Measurements from ENCODE around the gene LENEP. TPM values are rescaled to one million over a fixed set of nuclear protein-coding genes. Genes with fewer than 3 reads are reported as not detected.

Gene LENEP
- polyA plus RNA-seq, 1 experiment, result not detected

- DNase-seq (ENCODE audit: low read depth), result peak; percentile 85
- TF ChIP-seq, protein P1, sequence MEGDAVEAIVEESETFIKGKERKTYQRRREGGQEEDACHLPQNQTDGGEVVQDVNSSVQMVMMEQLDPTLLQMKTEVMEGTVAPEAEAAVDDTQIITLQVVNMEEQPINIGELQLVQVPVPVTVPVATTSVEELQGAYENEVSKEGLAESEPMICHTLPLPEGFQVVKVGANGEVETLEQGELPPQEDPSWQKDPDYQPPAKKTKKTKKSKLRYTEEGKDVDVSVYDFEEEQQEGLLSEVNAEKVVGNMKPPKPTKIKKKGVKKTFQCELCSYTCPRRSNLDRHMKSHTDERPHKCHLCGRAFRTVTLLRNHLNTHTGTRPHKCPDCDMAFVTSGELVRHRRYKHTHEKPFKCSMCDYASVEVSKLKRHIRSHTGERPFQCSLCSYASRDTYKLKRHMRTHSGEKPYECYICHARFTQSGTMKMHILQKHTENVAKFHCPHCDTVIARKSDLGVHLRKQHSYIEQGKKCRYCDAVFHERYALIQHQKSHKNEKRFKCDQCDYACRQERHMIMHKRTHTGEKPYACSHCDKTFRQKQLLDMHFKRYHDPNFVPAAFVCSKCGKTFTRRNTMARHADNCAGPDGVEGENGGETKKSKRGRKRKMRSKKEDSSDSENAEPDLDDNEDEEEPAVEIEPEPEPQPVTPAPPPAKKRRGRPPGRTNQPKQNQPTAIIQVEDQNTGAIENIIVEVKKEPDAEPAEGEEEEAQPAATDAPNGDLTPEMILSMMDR (IDR thresholded peaks at IDR 0.05; ENCODE audit: insufficient read depth, low read depth, low read length), result no peak
- POLR2A ChIA-PET, result interaction anchor here (0.6 to 1.0 kb wide), 3 partner anchors 12 to 35 kb away, joined by 3 to 7 read pairs (median 5); partner anchors contain the start of gene PYGO2
- peak overlapping the region; percentile 70 for H3K4me3 ChIP-seq (ENCODE audit: low read depth, low read length)
- peaks cover 8% of the 10 kb centered on the region for H3K36me3 ChIP-seq (ENCODE audit: control insufficient read depth, insufficient read depth, low read length)
- CTCF ChIA-PET, result interaction anchor here (0.8 to 4.5 kb wide), 12 partner anchors 9 to 119 kb away, joined by 3 to 30 read pairs (median 6); partner anchors contain the start of genes ADAM15, PBXIP1, PYGO2 and ZBTB7B
- H3K27me3 ChIP-seq (ENCODE audit: control insufficient read depth, insufficient read depth, low read length), result no peaks in the 10 kb centered on the region
Measured at GRCh38 chr1:154972517-154973343, 20.7 kb upstream of the LENEP start.

GRCh38 chr1:154973344-154974101 is 19.9 kb upstream of the LENEP start:
- ChIA-PET CTCF (interaction anchor here (0.6 to 3.1 kb wide), 10 partner anchors 10 to 1420 kb away, joined by 3 to 17 read pairs (median 4); partner anchors contain the start of genes ADAM15 and FLAD1), POLR2A (interaction anchor here (0.6 kb wide), 2 partner anchors 12 to 37 kb away, joined by 4 to 13 read pairs; no protein-coding TSS in a partner anchor)
- Histone ChIP-seq H3K36me3 (ENCODE audit: control insufficient read depth, insufficient read depth, low read length) (peaks cover under 1% of the 10 kb centered on the region; the same call in 1 of the 2 replicates), H3K27me3 (ENCODE audit: control insufficient read depth, insufficient read depth, low read length) (no peaks in the 10 kb centered on the region), H3K4me3 (ENCODE audit: low read depth, low read length) (peak overlapping the region; percentile 70)
- DNase-seq (ENCODE audit: low read depth), result peak; percentile 91
- TF ChIP-seq, protein P1 (IDR thresholded peaks at IDR 0.05; ENCODE audit: insufficient read depth, low read depth, low read length), result 0 out of 2 replicates have a peak, but pooled peaks have one; percentile 11

DNA sequence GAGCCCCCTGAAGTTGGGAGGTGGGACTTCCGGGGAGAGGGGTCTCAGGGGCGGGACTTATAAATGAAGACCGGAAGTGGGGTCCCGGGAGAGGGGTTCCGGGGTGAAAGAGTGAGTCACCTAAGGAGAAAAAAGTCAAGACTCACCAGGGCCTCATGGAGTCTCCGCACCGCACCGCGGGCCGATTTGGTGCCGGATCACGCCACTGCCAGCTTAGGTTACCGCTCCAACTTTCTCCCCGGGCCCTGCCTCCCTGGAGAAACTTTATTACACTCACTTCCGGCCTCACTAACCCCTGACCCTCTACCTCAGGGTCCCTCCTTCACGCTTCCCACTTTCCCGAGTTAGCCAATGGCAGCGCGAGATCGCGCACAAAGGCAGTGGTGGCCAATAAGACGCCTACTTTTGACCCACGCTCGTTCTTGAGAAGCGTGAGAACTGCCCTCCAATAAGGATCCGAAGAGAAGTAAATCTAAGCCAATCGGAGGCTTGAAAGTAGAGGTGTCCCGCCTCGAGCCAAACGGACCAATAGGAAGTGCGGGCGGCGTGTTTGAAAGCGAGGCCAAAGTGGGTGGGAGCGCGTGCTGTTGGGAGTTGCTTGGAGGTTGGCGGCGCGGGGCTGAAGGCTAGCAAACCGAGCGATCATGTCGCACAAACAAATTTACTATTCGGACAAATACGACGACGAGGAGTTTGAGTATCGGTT is 19.1 kb upstream of the LENEP start, which contains the start of gene CKS1B:
Gene CKS1B (plus strand): TSS at position 580 of the 706 bp plus-strand sequence. CDS start 65 bp downstream, at position 645.
- POLR2A ChIA-PET, result interaction anchor here (0.6 kb wide), 2 partner anchors 13 to 38 kb away, joined by 4 to 13 read pairs; no protein-coding TSS in a partner anchor
- TF ChIP-seq, protein P1 (IDR thresholded peaks at IDR 0.05; ENCODE audit: insufficient read depth, low read depth, low read length), result no peak
- H3K4me3 ChIP-seq (ENCODE audit: low read depth, low read length), result peak within 1 kb of the TSS; percentile 70
- H3K36me3 ChIP-seq (ENCODE audit: control insufficient read depth, insufficient read depth, low read length), result no peaks in the 10 kb centered on the region
- CTCF ChIA-PET, result interaction anchor here (0.8 to 3.1 kb wide), 4 partner anchors 9 to 198 kb away, joined by 3 to 17 read pairs (median 4); partner anchors contain the start of gene FLAD1
- H3K27me3 ChIP-seq (ENCODE audit: control insufficient read depth, insufficient read depth, low read length), result no peaks in the 10 kb centered on the region
- peak; percentile 99 for DNase-seq (ENCODE audit: low read depth)

DNA sequence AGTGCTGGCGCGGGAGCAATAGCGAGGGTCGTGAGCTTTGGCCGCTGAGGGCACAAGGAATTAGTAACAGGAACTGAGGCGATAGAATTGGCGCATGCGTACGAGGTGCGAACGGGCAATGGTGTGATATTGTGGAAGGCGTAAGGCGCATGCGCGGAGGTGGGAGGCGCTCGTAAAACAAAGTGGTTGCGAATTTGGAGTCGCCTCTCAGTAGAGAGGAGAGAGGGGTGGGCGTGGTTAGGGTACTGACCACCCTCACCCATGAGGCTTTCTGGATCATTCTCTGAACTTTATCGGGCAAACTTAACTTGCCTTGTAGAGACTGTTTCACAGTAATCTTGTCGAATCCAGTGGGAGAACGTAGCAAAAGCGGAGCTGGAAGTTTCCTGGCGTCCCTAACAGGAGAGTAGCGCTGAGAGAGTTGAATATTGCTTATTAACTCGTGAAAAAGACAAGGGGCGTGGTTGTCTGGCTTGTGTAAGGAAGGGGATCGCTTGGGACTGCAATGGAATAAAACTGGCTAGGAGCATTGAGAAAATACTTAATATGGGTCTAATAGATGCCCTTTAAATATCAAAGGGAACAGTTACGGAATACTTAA is 18.5 kb upstream of the LENEP start:
- Histone ChIP-seq H3K27me3 (ENCODE audit: control insufficient read depth, insufficient read depth, low read length) (no peaks in the 10 kb centered on the region), H3K4me3 (ENCODE audit: low read depth, low read length) (peak overlapping the region; percentile 60), H3K36me3 (ENCODE audit: control insufficient read depth, insufficient read depth, low read length) (no peaks in the 10 kb centered on the region)
- ChIA-PET POLR2A (no interaction called here), CTCF (interaction anchor here (1.3 to 3.1 kb wide), 3 partner anchors 25 to 197 kb away, joined by 3 to 17 read pairs (median 5); no protein-coding TSS in a partner anchor)
- DNase-seq (ENCODE audit: low read depth), result peak; percentile 78
- TF ChIP-seq, protein P1 (IDR thresholded peaks at IDR 0.05; ENCODE audit: insufficient read depth, low read depth, low read length), result no peak
